KMS-11 (cell line): ENCODE measurements around the gene GGT1.

Source experiments
- H2AFZ ChIP-seq: fragments of 200-600 bp; sonication (generic); 2 replicates; pipeline ENCODE4 v1.6.1; 2016; ENCODE audit warnings: antibody characterized with exemption, mixed run types, low read depth
- H3K27ac ChIP-seq: fragments of 200-600 bp; sonication (generic); 2 replicates; pipeline ENCODE4 v1.6.1; 2016; ENCODE audit warnings: mild to moderate bottlenecking, mixed run types
- H3K27me3 ChIP-seq: fragments of 200-600 bp; sonication (generic); 2 replicates; pipeline ENCODE4 v1.6.1; 2017; ENCODE audit warnings: mild to moderate bottlenecking, low read depth, mixed run types, moderate library complexity; ENCODE audit not compliant: insufficient read depth
- H3K36me3 ChIP-seq: fragments of 200-600 bp; sonication (generic); 2 replicates; pipeline ENCODE4 v1.6.1; 2017; ENCODE audit warnings: mild to moderate bottlenecking, mixed run types; ENCODE audit not compliant: insufficient read depth
- H3K4me1 ChIP-seq: fragments of 200-600 bp; sonication (generic); 2 replicates; pipeline ENCODE4 v1.6.1; 2016; ENCODE audit warnings: mild to moderate bottlenecking, low read depth, mixed run types; ENCODE audit not compliant: poor library complexity, severe bottlenecking
- H3K4me2 ChIP-seq: fragments of 200-600 bp; sonication (generic); 2 replicates; pipeline ENCODE4 v1.7.0; 2016; ENCODE audit warnings: mild to moderate bottlenecking, mixed run types
- H3K4me3 ChIP-seq: fragments of 200-600 bp; sonication (generic); IDR thresholded peaks from 2 replicates; pipeline ENCODE4 v1.6.1; 2017; ENCODE audit warnings: low read depth, low read length, mixed read lengths; ENCODE audit not compliant: insufficient read depth
- H3K79me2 ChIP-seq: fragments of 200-600 bp; sonication (generic); 2 replicates; pipeline ENCODE4 v1.6.1; 2016; ENCODE audit warnings: low read depth, mixed run types; ENCODE audit not compliant: insufficient read depth
- H3K9ac ChIP-seq: fragments of 200-600 bp; sonication (generic); 2 replicates; pipeline ENCODE4 v1.6.1; 2016; ENCODE audit warnings: mild to moderate bottlenecking, mixed run types
- H4K20me1 ChIP-seq: fragments of 200-600 bp; sonication (generic); 2 replicates; pipeline ENCODE4 v1.6.1; 2016; ENCODE audit warnings: mild to moderate bottlenecking, mixed run types; ENCODE audit not compliant: insufficient read depth
- CTCF ChIP-seq: fragments of 200-600 bp; sonication (generic); conservative IDR thresholded peaks from 2 replicates; pipeline ENCODE4 v1.6.1; 2017; ENCODE audit warnings: low read depth, mild to moderate bottlenecking, antibody characterized with exemption, low read length, moderate library complexity, mixed read lengths

GGT1 gene

GRCh38 chr22:24583221-24584165, 19.5 kb upstream of the GGT1 start:
- no peak for TF ChIP-seq CTCF
- H3K36me3 ChIP-seq, result no peaks in the 10 kb centered on the region
- H3K27me3 ChIP-seq, result no peaks in the 10 kb centered on the region
- peak overlapping the region; percentile 60; the same call in 1 of the 2 replicates for H3K4me2 ChIP-seq
- no peak overlapping the region for H3K27ac ChIP-seq
- no peaks in the 10 kb centered on the region for H3K79me2 ChIP-seq
- H2AFZ ChIP-seq, result no peak overlapping the region
- H3K4me1 ChIP-seq, result peaks cover 11% of the 10 kb centered on the region
- H4K20me1 ChIP-seq, result no peaks in the 10 kb centered on the region
- no peak overlapping the region for H3K4me3 ChIP-seq
- H3K9ac ChIP-seq, result no peak overlapping the region

- no peaks in the 10 kb centered on the region for H3K36me3 ChIP-seq
- no peaks in the 10 kb centered on the region for H3K79me2 ChIP-seq
- H3K4me3 ChIP-seq, result no peak overlapping the region
- no peak overlapping the region for H2AFZ ChIP-seq
- H3K27ac ChIP-seq, result no peak overlapping the region
- H3K4me1 ChIP-seq, result peaks cover 15% of the 10 kb centered on the region
- no peak for TF ChIP-seq CTCF
- H3K9ac ChIP-seq, result no peak overlapping the region
- H3K4me2 ChIP-seq, result peak overlapping the region; percentile 60; the same call in 1 of the 2 replicates
- no peaks in the 10 kb centered on the region for H3K27me3 ChIP-seq
- H4K20me1 ChIP-seq, result no peaks in the 10 kb centered on the region
Observed at GRCh38 chr22:24584166-24584790, 18.7 kb upstream of the GGT1 start.

- no peak overlapping the region for H2AFZ ChIP-seq
- no peak overlapping the region for H3K27ac ChIP-seq
- TF ChIP-seq CTCF, result no peak
Observed at GRCh38 chr22:24584871-24585411, 18.1 kb upstream of the GGT1 start.

GRCh38 chr22:24585461-24585860, 17.5 kb upstream of the GGT1 start:
- H4K20me1 ChIP-seq, result no peaks in the 10 kb centered on the region
- H3K4me1 ChIP-seq, result peaks cover 15% of the 10 kb centered on the region
- no peaks in the 10 kb centered on the region for H3K27me3 ChIP-seq
- TF ChIP-seq CTCF, result no peak
- H3K9ac ChIP-seq, result no peak overlapping the region
- H3K4me3 ChIP-seq, result no peak overlapping the region
- H3K27ac ChIP-seq, result no peak overlapping the region
- no peaks in the 10 kb centered on the region for H3K79me2 ChIP-seq
- no peak overlapping the region for H3K4me2 ChIP-seq
- H2AFZ ChIP-seq, result no peak overlapping the region
- H3K36me3 ChIP-seq, result no peaks in the 10 kb centered on the region

More at GRCh38 chr22:24584871-24585411, 18.1 kb upstream of the GGT1 start:
- H3K9ac ChIP-seq, result no peak overlapping the region
- H4K20me1 ChIP-seq, result no peaks in the 10 kb centered on the region
- peaks cover 15% of the 10 kb centered on the region for H3K4me1 ChIP-seq
- no peaks in the 10 kb centered on the region for H3K79me2 ChIP-seq
- no peaks in the 10 kb centered on the region for H3K36me3 ChIP-seq
- no peak overlapping the region for H3K4me2 ChIP-seq
- no peaks in the 10 kb centered on the region for H3K27me3 ChIP-seq
- H3K4me3 ChIP-seq, result no peak overlapping the region
